ENCODE results near the gene TGOLN2. TPM values are rescaled to one million over a fixed set of nuclear protein-coding genes. Genes with fewer than 3 reads are reported as not detected.
A peak's percentile ranks its signal among the peaks of the same experiment; 100 is the strongest.
"Not testable (repeated sequence)": the region's sequence is repeated elsewhere in the genome, so short reads cannot be mapped to it uniquely, and the experiment has no call there.

TGOLN2 gene
- total RNA-seq, 1 experiment from 2014 or later: 86.1 TPM

GRCh38 chr2:85330839-85331636 lies 3.2 kb upstream of the TGOLN2 start:
- no peak overlapping the region for H3K27ac ChIP-seq
- no peaks in the 10 kb centered on the region; the same call in 1 of the 2 replicates for H3F3A ChIP-seq (ENCODE audit: insufficient read depth, low read depth)
- no peak overlapping the region for H2AFZ ChIP-seq
- no peak overlapping the region for H3K4me2 ChIP-seq
- DNase-seq: no peak
- no peak overlapping the region for H3K4me3 ChIP-seq
- H4K20me1 ChIP-seq (ENCODE audit: insufficient read depth): peaks cover 5% of the 10 kb centered on the region
- ChIA-PET POLR2A (ENCODE audit: unreplicated experiment) (no interaction called here), CTCF (no interaction called here)
- H3K36me3 ChIP-seq (ENCODE audit: low read depth): peaks cover under 1% of the 10 kb centered on the region
- TF ChIP-seq CTCF (conservative IDR thresholded peaks at IDR 0.05) (no peak), EZH2 (IDR thresholded peaks at IDR 0.05; ENCODE audit: low read depth) (no peak)
- no TSS peak for BruUV-seq (replicated peaks)
- no peaks in the 10 kb centered on the region for H3K27me3 ChIP-seq (ENCODE audit: insufficient read depth, low read depth)
- peaks cover 22% of the 10 kb centered on the region for H3K79me2 ChIP-seq (ENCODE audit: low read depth)
- peaks cover 13% of the 10 kb centered on the region for H3K4me1 ChIP-seq (replicated peaks; ENCODE audit: insufficient read depth)
- intact Hi-C loops (cut with micrococcal nuclease; ENCODE audit: unreplicated experiment): no loop called here
- H3K9me2 ChIP-seq (ENCODE audit: insufficient read depth): no peaks in the 10 kb centered on the region
- no peaks in the 10 kb centered on the region for H3K9me3 ChIP-seq (ENCODE audit: insufficient read depth, low read depth)

GRCh38 chr2:85329701-85330100 lies 1.9 kb upstream of the TGOLN2 start:
- DNase-seq; CTCF ChIA-PET; H3K27me3 ChIP-seq (ENCODE audit: insufficient read depth, low read depth); H3K4me3 ChIP-seq; H3F3A ChIP-seq (ENCODE audit: insufficient read depth, low read depth); H3K4me2 ChIP-seq; POLR2A ChIA-PET (ENCODE audit: unreplicated experiment); H3K9me3 ChIP-seq (ENCODE audit: insufficient read depth, low read depth); BruUV-seq (replicated peaks); H3K27ac ChIP-seq; H2AFZ ChIP-seq; H3K9me2 ChIP-seq (ENCODE audit: insufficient read depth): not testable (repeated sequence)
- Histone ChIP-seq H3K4me1 (replicated peaks; ENCODE audit: insufficient read depth) (peaks cover 27% of the 10 kb centered on the region), H3K36me3 (ENCODE audit: low read depth) (peaks cover 11% of the 10 kb centered on the region), H3K79me2 (ENCODE audit: low read depth) (peaks cover 35% of the 10 kb centered on the region), H4K20me1 (ENCODE audit: insufficient read depth) (peaks cover 17% of the 10 kb centered on the region)
- intact Hi-C loops (cut with micrococcal nuclease; ENCODE audit: unreplicated experiment): loop anchor here (2.0 to 5.0 kb wide), 3 partner anchors 25 to 223 kb away; partner anchors contain the start of genes CAPG, ELMOD3 and RETSAT

GRCh38 chr2:85329181-85329651 lies 1.4 kb upstream of the TGOLN2 start:
- Histone ChIP-seq H3K4me3 (peak overlapping the region; percentile 93; the same call in 1 of the 2 replicates), H3K4me2 (peak overlapping the region; percentile 96)

More at GRCh38 chr2:85329181-85329651, 1.4 kb upstream of the TGOLN2 start:
- H3K27ac ChIP-seq: no peak overlapping the region
- no peaks in the 10 kb centered on the region for H3K27me3 ChIP-seq (ENCODE audit: insufficient read depth, low read depth)
- H3K36me3 ChIP-seq (ENCODE audit: low read depth): peaks cover 14% of the 10 kb centered on the region
- ChIA-PET POLR2A (ENCODE audit: unreplicated experiment) (interaction anchor here (0.7 kb wide), 1 partner anchor 22 kb away, joined by 3 read pairs; no protein-coding TSS in a partner anchor), CTCF (interaction anchor here (1.5 kb wide), 1 partner anchor 26 kb away, joined by 3 read pairs; the partner anchor contains the start of gene ELMOD3)
- BruUV-seq (replicated peaks): no TSS peak
- H3F3A ChIP-seq (ENCODE audit: insufficient read depth, low read depth): peaks cover 8% of the 10 kb centered on the region; the same call in 1 of the 2 replicates
- TF ChIP-seq CTCF (conservative IDR thresholded peaks at IDR 0.05): no peak
- TF ChIP-seq EZH2 (IDR thresholded peaks at IDR 0.05; ENCODE audit: low read depth): no peak
- H4K20me1 ChIP-seq (ENCODE audit: insufficient read depth): peaks cover 22% of the 10 kb centered on the region
- peaks cover 40% of the 10 kb centered on the region for H3K79me2 ChIP-seq (ENCODE audit: low read depth)
- no peaks in the 10 kb centered on the region for H3K9me3 ChIP-seq (ENCODE audit: insufficient read depth, low read depth)
- intact Hi-C loops (cut with micrococcal nuclease; ENCODE audit: unreplicated experiment): loop anchor here (2.0 to 5.0 kb wide), 3 partner anchors 26 to 223 kb away; partner anchors contain the start of genes CAPG, ELMOD3 and RETSAT
- H2AFZ ChIP-seq: no peak overlapping the region
- no peaks in the 10 kb centered on the region for H3K9me2 ChIP-seq (ENCODE audit: insufficient read depth)
- H3K4me1 ChIP-seq (replicated peaks; ENCODE audit: insufficient read depth): peaks cover 30% of the 10 kb centered on the region
- no peak for DNase-seq
